Measurements from ENCODE around the gene TMEM255B.

GRCh38 chr13:113785051-113786010 lies 26.3 kb downstream of the TMEM255B start:
- TF ChIP-seq CTCF (IDR thresholded peaks at IDR 0.05): no peak
- TF ChIP-seq POLR2AphosphoS5 (IDR thresholded peaks at IDR 0.05): no peak
- no peak for TF ChIP-seq POLR2A (IDR thresholded peaks at IDR 0.05)
- TF ChIP-seq EP300 (IDR thresholded peaks at IDR 0.05): no peak
